Prostate gland (tissue), 2 donors: ENCODE measurements around the gene RNF213.

Experiments used
- POLR2A ChIP-seq: fragments of 450-650 bp; IDR thresholded peaks from one replicate; pipeline ENCODE4 v1.6.1; 2016; ENCODE audit warnings: antibody characterized with exemption, mild to moderate bottlenecking
- POLR2AphosphoS5 ChIP-seq: sonication (generic); formaldehyde crosslinking; IDR thresholded peaks from one replicate; pipeline ENCODE4 v1.6.1; 2017; ENCODE audit warnings: antibody characterized with exemption
- TF ChIP-seq, protein P1 (sequence below), 4 experiments: fragments of 200-600 bp in 2 of 4; fragments of 450-650 bp in 2 of 4; sonication (generic) in 2 of 4; IDR thresholded peaks; 1 replicate in 3 of 4; 2 replicates in 1 of 4; pipeline ENCODE4 v1.5.1; 2016 to 2019; ENCODE audit warnings: antibody characterized with exemption in 4 of 4, mild to moderate bottlenecking in 2 of 4, moderate library complexity in 2 of 4

DNA sequence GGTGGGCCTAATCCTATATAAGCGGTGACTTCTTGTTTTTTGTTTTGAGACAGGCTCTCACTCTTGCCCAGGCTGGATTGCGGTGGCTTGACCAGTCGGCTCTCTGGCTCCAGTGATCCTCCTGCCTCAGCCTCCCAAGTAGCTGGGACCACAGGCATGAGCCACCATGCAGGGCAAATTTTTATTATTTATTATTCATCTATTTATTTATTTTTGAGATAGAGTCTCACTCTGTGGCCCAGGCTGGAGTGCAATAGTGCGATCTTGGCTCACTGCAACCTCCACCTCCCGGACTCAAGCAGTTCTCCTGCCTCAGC lies 4.7 kb upstream of the RNF213 start:
- TF ChIP-seq, protein P1, sequence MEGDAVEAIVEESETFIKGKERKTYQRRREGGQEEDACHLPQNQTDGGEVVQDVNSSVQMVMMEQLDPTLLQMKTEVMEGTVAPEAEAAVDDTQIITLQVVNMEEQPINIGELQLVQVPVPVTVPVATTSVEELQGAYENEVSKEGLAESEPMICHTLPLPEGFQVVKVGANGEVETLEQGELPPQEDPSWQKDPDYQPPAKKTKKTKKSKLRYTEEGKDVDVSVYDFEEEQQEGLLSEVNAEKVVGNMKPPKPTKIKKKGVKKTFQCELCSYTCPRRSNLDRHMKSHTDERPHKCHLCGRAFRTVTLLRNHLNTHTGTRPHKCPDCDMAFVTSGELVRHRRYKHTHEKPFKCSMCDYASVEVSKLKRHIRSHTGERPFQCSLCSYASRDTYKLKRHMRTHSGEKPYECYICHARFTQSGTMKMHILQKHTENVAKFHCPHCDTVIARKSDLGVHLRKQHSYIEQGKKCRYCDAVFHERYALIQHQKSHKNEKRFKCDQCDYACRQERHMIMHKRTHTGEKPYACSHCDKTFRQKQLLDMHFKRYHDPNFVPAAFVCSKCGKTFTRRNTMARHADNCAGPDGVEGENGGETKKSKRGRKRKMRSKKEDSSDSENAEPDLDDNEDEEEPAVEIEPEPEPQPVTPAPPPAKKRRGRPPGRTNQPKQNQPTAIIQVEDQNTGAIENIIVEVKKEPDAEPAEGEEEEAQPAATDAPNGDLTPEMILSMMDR (IDR thresholded peaks at IDR 0.05) = no peak
- TF ChIP-seq POLR2AphosphoS5 (no peak), POLR2A (no peak)
